IPS-18a (cell line): Measurements from ENCODE around the gene CXorf38.

Experiments
- H3K27ac ChIP-seq: one replicate; pipeline ENCODE4 v1.5.1; 2013; ENCODE audit warnings: low read length
- H3K27me3 ChIP-seq: one replicate; pipeline ENCODE4 v1.6.1; 2013; ENCODE audit warnings: mild to moderate bottlenecking, low read length; ENCODE audit not compliant: control insufficient read depth, insufficient read depth
- H3K36me3 ChIP-seq: one replicate; pipeline ENCODE4 v1.6.1; 2013; ENCODE audit warnings: low read depth, low read length; ENCODE audit not compliant: control insufficient read depth
- H3K4me1 ChIP-seq: one replicate; pipeline ENCODE4 v1.6.1; 2013; ENCODE audit warnings: low read depth, low read length; ENCODE audit not compliant: control insufficient read depth
- H3K4me3 ChIP-seq: one replicate; pipeline ENCODE4 v1.5.1; 2013; ENCODE audit warnings: low read length
- H3K9ac ChIP-seq: one replicate; pipeline ENCODE4 v1.6.1; 2013; ENCODE audit warnings: mild to moderate bottlenecking, low read length, moderate library complexity
- H3K9me3 ChIP-seq: one replicate; pipeline ENCODE4 v1.6.1; 2013; ENCODE audit warnings: low read depth, low read length; ENCODE audit not compliant: control insufficient read depth

The CXorf38 gene

DNA sequence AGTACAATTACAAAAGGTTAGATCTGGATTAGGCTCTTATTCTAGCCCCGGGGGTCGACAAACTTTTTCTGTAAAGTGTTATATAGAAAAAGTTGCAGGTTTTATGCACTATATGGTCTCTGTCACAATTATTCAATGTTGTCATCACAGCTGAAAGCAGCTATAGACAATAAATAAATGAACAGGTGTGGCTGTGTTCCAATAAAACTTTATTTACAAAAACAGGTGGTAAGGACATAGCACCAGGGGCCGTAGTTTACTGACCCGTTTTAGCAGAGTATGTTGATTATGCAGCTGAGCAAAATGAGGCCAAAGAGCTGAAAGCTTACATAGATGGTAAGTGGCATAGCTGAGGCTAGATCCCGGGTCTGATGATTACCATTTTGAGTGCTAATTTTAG is 13.0 kb upstream of the CXorf38 start:
- no peaks in the 10 kb centered on the region for H3K9me3 ChIP-seq
- H3K4me1 ChIP-seq = peaks cover 8% of the 10 kb centered on the region
- H3K9ac ChIP-seq = no peak overlapping the region
- no peak overlapping the region for H3K27ac ChIP-seq
- peaks cover 63% of the 10 kb centered on the region for H3K36me3 ChIP-seq
- H3K4me3 ChIP-seq = no peak overlapping the region
- H3K27me3 ChIP-seq = no peaks in the 10 kb centered on the region

DNA sequence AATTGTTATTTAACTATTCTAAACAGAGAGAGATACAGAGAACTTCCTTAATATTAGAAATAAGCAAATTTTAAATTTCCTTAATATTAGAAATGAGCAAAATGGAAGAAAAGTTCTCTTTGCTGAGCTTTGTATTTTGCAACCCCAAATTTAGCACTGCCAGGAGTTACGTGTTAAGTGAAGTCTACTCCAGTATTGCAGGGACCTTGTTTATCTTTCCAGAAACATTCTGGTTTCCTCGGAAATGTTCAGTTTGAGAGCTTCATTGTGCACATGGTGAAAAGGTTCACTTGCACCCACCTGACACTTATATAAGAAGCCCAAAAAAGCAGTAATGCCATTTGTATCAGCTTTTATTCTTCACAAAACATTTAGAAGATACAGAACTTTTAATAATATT is 6.2 kb upstream of the CXorf38 start:
- Histone ChIP-seq H3K9me3 (no peaks in the 10 kb centered on the region), H3K4me3 (no peak overlapping the region), H3K9ac (no peak overlapping the region), H3K36me3 (peaks cover 59% of the 10 kb centered on the region), H3K4me1 (no peaks in the 10 kb centered on the region), H3K27ac (no peak overlapping the region), H3K27me3 (no peaks in the 10 kb centered on the region)

DNA sequence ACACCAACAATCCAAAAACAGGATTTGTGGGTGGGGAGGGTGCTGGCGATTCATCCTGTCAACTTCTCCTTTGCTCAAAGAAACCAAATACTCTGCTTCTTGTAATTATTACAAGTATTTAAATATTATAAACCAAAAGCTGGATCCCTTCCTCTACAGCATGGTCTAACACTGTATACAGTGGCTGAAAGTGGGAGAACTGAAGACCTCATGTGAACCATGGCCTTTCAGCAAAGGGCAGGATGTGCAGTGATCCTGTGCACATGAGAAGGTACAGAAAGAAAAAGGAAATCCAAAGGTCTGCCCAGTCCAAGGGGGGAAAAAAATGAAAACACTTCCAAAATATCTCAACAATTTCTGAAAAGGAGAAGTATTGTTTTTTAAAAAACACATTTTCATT is 5.3 kb upstream of the CXorf38 start:
- Histone ChIP-seq H3K9ac (no peak overlapping the region), H3K9me3 (no peaks in the 10 kb centered on the region), H3K36me3 (peaks cover 56% of the 10 kb centered on the region), H3K27ac (no peak overlapping the region), H3K27me3 (no peaks in the 10 kb centered on the region), H3K4me1 (no peaks in the 10 kb centered on the region), H3K4me3 (no peak overlapping the region)

DNA sequence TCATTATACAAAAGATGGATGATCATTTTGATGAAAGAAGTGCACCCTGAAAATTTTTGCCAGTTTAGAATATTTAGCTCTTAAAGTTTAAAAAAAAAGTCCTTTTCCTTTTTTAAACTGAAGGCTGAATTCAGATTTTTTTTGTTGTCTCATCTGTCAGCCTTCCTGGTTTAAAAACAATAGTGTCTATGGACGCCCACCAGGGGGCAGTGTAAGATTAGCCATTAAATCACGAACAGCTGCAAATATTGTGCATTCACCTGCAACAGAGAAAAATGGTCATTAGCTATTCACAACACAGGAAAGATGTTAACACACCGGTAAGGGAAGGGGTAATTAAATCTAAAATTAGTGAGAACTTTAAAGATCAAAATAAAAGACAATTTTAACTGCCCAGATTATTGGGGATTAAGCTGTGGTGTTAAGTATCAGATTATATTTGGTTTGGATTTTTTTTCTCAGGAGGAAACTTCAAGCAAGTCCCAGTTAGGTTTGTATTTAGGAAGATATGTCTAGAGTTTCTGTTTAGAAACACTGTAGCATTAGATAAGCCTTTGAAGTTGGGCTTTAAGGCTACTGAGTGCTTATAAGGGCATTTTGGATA is 4.4 kb upstream of the CXorf38 start:
- Histone ChIP-seq H3K4me3 (no peak overlapping the region), H3K36me3 (peaks cover 47% of the 10 kb centered on the region), H3K27ac (no peak overlapping the region), H3K4me1 (no peaks in the 10 kb centered on the region), H3K9me3 (no peaks in the 10 kb centered on the region), H3K9ac (no peak overlapping the region), H3K27me3 (no peaks in the 10 kb centered on the region)

DNA sequence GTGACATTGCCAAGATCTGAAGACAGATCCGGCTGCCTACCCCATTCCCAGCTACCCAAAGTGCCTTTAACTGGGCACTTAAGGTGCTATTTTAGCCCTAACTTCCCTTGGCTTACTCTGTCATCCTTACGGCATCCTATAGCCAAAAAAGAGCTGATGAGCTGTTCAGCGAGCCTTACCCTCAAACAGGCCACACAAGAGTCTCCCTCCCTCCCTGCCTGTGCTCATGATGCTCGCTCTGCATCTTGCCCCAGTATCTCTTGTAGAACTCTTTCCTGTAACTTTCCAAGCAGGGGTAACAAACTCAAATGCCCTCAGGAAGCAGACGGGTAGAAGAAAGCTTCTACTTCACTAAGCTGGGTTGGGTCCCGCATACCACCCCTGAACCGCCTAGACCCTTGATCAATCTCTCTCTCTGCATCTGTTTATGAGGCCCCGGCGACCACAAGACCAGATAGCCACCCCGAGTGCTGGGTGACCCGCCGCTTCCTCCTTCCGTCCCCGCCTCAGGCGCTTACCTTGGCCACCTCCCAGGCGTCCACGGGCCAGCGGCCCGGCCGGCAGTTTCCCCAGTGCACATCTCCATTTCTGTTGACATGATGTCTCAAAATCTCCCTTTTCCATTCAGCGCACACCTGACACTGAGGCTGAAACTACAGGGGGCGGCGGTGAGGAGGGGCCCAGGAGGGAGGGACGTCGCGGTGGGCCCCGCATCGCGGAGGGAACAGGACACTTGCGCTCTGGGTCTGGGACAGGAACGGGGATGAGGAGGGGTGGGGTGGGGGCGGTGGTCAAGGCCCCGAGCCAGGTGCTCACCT is 663 bp downstream of the CXorf38 start:
- no peak overlapping the region for H3K27ac ChIP-seq
- peak overlapping the region; percentile 63 for H3K9ac ChIP-seq
- H3K36me3 ChIP-seq = peaks cover 11% of the 10 kb centered on the region
- H3K27me3 ChIP-seq = no peaks in the 10 kb centered on the region
- H3K9me3 ChIP-seq = no peaks in the 10 kb centered on the region
- H3K4me1 ChIP-seq = no peaks in the 10 kb centered on the region
- peak overlapping the region; percentile 66 for H3K4me3 ChIP-seq

DNA sequence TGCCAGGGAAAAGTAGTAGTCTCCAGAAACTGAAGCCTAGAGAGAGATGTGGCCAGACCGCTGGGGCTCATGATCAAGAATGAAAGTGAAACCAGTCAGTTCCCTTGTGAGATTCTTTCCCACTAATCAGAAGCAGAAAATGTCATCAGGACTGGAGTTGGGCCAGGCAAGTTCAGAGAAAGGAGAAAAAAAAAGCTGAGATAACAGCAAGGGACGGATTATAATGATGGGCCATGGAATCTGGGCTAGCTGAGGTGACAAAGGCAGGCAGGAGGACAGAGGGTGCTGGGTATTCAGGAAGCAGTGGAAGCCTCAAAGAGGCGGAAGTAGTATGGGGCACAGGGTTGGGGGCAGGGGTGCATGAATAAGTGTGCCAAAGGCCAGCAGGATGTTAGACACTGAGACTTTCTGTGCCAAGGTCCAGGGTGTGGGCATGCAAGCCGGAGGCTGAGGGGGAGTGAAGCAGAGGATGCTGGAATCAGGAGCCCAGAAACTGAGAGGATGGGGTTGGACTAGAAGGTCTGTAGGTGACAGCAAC is 2.5 kb downstream of the CXorf38 start:
- Histone ChIP-seq H3K9ac (no peak overlapping the region), H3K27ac (no peak overlapping the region), H3K27me3 (no peaks in the 10 kb centered on the region), H3K4me1 (no peaks in the 10 kb centered on the region), H3K4me3 (no peak overlapping the region), H3K36me3 (peaks cover 3% of the 10 kb centered on the region), H3K9me3 (no peaks in the 10 kb centered on the region)

DNA sequence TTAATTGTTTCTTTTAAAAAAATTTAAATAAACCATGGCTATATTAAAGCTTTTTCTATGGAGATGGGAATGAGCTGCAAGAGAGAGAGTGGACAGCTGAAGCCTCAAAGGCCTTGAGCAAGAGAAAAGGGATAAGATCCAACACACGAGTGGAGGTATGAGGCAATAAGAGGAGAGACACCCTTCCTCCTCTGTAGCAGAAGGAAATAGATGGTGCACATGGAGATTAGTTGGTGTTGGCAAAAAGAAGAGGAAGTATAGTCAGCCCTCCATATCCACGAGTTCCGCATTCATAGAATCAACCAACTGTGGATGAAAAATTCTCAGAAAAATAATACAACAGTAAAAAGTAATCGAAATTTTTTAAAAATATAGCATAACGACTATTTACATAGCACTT is 3.2 kb downstream of the CXorf38 start:
- no peaks in the 10 kb centered on the region for H3K4me1 ChIP-seq
- H3K9me3 ChIP-seq = no peaks in the 10 kb centered on the region
- H3K4me3 ChIP-seq = no peak overlapping the region
- H3K27me3 ChIP-seq = no peaks in the 10 kb centered on the region
- no peak overlapping the region for H3K9ac ChIP-seq
- peaks cover 2% of the 10 kb centered on the region for H3K36me3 ChIP-seq
- H3K27ac ChIP-seq = no peak overlapping the region

DNA sequence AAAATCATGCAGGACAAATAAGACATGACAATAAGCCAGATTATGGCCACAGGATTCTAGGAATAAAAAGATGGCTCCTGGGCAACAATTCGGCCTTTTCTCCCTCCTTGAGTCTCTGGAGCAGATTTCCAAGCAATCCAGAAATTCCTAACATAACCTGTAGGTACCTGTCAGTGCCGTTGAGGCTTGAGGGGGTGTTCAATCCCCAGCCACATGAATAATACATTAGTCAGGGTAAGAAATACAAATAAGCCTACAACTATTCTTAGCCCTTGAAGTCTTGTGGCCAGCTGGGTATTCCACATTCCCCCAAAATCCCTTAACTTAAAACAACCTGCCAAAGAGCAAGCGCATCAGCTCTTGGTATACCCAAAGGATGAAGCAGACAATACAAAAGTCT is 9.7 kb downstream of the CXorf38 start:
- H3K27me3 ChIP-seq = no peaks in the 10 kb centered on the region

DNA sequence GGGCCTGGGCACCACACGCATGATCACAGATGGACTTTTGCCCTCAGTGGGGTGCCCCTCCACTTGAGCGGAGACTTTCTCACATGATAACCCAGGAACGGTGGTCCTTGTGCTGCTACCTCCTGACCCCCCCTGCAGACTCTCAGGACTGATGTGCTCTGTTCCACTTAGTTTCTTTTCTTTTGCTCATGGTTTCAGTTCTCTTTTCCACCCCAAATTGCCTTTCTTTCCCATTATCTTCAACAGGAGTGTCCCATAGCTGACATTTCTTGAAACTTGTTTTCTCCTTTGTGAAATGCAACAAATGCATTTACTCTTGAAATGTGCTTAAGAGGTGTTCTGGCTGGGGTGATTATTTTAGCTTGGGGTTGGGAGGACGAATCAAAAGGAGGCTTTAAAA is 15.2 kb downstream of the CXorf38 start:
- Histone ChIP-seq H3K27ac (no peak overlapping the region), H3K27me3 (no peaks in the 10 kb centered on the region), H3K4me1 (no peaks in the 10 kb centered on the region), H3K4me3 (no peak overlapping the region), H3K9ac (no peak overlapping the region), H3K9me3 (no peaks in the 10 kb centered on the region), H3K36me3 (peaks cover 24% of the 10 kb centered on the region)

More for the DNA sequence above, 9.7 kb downstream of the CXorf38 start:
- Histone ChIP-seq H3K4me3 (no peak overlapping the region), H3K27ac (no peak overlapping the region), H3K36me3 (peaks cover 24% of the 10 kb centered on the region), H3K9me3 (no peaks in the 10 kb centered on the region), H3K9ac (no peak overlapping the region), H3K4me1 (no peaks in the 10 kb centered on the region)

DNA sequence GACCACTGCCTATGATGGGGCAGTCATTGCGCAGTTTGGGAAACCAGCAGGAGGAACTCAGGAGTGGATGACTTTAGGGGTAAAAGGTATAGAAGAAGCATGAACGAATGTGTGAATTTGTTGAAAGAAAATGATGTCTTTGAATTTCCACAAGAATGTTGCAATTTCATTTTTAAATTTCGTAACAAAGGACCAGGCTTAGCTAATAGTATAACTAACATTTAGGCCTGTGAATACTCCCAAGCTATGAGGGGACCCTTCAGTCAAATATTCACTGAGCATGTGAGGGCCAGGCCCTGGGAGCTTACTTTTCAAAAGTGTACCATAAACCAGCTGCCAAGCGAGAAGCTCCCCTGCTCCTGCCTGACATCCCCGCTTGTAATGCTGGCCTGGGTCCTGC is 18.9 kb downstream of the CXorf38 start:
- Histone ChIP-seq H3K9ac (no peak overlapping the region), H3K4me3 (no peak overlapping the region), H3K27ac (no peak overlapping the region), H3K27me3 (no peaks in the 10 kb centered on the region), H3K36me3 (peaks cover 10% of the 10 kb centered on the region), H3K4me1 (no peaks in the 10 kb centered on the region), H3K9me3 (no peaks in the 10 kb centered on the region)

DNA sequence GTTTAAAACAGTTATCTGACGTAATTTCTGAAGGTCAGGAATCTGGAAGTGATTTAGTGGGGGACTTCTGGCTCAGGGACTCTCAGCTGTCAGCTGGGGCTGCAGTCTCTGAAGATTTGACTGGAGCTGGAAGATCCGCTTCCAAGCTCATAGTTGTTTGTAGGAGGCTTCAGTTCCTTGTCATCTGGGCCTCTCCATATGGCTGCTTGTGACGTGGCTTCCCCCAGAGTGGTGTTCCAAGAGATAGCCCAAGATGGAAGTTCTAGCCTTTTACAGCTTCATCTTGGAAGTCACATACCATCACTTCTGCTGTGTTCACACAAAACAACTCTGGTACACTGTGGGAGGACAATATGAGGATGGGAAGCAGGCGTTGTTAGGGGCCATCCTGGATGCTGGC is 22.1 kb downstream of the CXorf38 start:
- no peaks in the 10 kb centered on the region for H3K9me3 ChIP-seq
- H3K9ac ChIP-seq = no peak overlapping the region
- H3K4me1 ChIP-seq = no peaks in the 10 kb centered on the region
- H3K36me3 ChIP-seq = peaks cover 6% of the 10 kb centered on the region
- no peaks in the 10 kb centered on the region for H3K27me3 ChIP-seq
- H3K27ac ChIP-seq = no peak overlapping the region
- H3K4me3 ChIP-seq = no peak overlapping the region

DNA sequence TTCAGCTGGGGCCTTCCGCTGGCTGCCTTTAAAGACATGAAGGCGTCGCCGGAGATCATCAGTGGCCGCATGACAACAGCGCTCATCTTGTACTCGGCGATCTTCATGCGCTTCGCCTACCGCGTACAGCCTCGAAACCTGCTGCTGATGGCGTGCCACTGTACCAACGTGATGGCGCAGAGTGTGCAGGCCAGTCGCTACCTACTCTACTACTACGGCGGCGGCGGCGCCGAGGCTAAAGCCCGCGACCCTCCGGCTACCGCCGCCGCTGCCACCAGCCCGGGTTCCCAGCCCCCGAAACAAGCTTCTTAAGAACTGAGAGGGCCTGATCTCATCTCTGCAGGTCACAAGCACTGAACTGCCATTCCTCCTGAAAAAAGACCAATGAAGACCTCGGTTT is 23.7 kb downstream of the CXorf38 start:
- no peaks in the 10 kb centered on the region for H3K27me3 ChIP-seq
- no peaks in the 10 kb centered on the region for H3K36me3 ChIP-seq
- H3K4me3 ChIP-seq = no peak overlapping the region
- no peaks in the 10 kb centered on the region for H3K9me3 ChIP-seq
- H3K27ac ChIP-seq = no peak overlapping the region
- H3K4me1 ChIP-seq = no peaks in the 10 kb centered on the region
- no peak overlapping the region for H3K9ac ChIP-seq
